OCI-LY1 (cell line): ENCODE measurements around the gene LITAFD.

ENCODE experiments used
- H2AFZ ChIP-seq: fragments of 200-600 bp; sonication (generic), shearing (Covaris generic); 2 replicates; pipeline ENCODE4 v1.6.0; 2014; ENCODE audit warnings: antibody characterized with exemption, mild to moderate bottlenecking, low read length
- H3F3A ChIP-seq: fragments of 200-600 bp; sonication (generic), shearing (Covaris generic); 2 replicates; pipeline ENCODE4 v1.6.0; 2014; ENCODE audit warnings: mild to moderate bottlenecking, antibody characterized with exemption, low read length, moderate library complexity; ENCODE audit not compliant: insufficient read depth
- H3K27ac ChIP-seq: fragments of 200-600 bp; sonication (generic); 2 replicates; pipeline ENCODE4 v1.5.1; 2014; ENCODE audit warnings: low read length, mixed run types, mild to moderate bottlenecking, low read depth; ENCODE audit not compliant: poor library complexity, severe bottlenecking
- H3K27me3 ChIP-seq: fragments of 200-600 bp; sonication (generic); 2 replicates; pipeline ENCODE4 v1.6.0; 2014; ENCODE audit warnings: antibody characterized with exemption, mild to moderate bottlenecking, low read length, moderate library complexity; ENCODE audit not compliant: insufficient read depth
- H3K36me3 ChIP-seq: fragments of 200-600 bp; sonication (generic); 2 replicates; pipeline ENCODE4 v1.6.1; 2014; ENCODE audit warnings: mild to moderate bottlenecking, antibody characterized with exemption, low read length, moderate library complexity, mixed read lengths; ENCODE audit not compliant: insufficient read depth
- H3K4me1 ChIP-seq: fragments of 200-600 bp; sonication (generic); 2 replicates; pipeline ENCODE4 v1.5.1; 2014; ENCODE audit warnings: mild to moderate bottlenecking, low read length, moderate library complexity; ENCODE audit not compliant: insufficient read depth, severe bottlenecking
- H3K4me2 ChIP-seq: fragments of 200-600 bp; sonication (generic), shearing (Covaris generic); 2 replicates; pipeline ENCODE4 v1.6.1; 2014; ENCODE audit warnings: low read length
- H3K4me3 ChIP-seq: fragments of 200-600 bp; sonication (generic); 2 replicates; pipeline ENCODE4 v1.5.1; 2014; ENCODE audit warnings: low read length, low read depth, mild to moderate bottlenecking, mixed read lengths; ENCODE audit not compliant: poor library complexity, severe bottlenecking
- H3K79me2 ChIP-seq: fragments of 200-600 bp; shearing (Covaris generic); 2 replicates; pipeline ENCODE4 v1.6.1; 2016; ENCODE audit warnings: mixed run types, low read length, mixed read lengths; ENCODE audit not compliant: insufficient read depth
- H3K9ac ChIP-seq: fragments of 200-600 bp; sonication (generic), shearing (Covaris generic); 2 replicates; pipeline ENCODE4 v1.6.1; 2014; ENCODE audit warnings: mild to moderate bottlenecking, low read length, mixed read lengths
- H3K9me2 ChIP-seq: fragments of 200-600 bp; sonication (generic), shearing (Covaris generic); 2 replicates; pipeline ENCODE4 v1.6.1; 2014; ENCODE audit warnings: low read depth, mild to moderate bottlenecking, low read length, mixed read lengths
- H3K9me3 ChIP-seq: fragments of 200-600 bp; shearing (Covaris generic); 2 replicates; pipeline ENCODE4 v1.6.1; 2014; ENCODE audit warnings: low read length, mixed read lengths
- H4K20me1 ChIP-seq: fragments of 200-600 bp; sonication (generic), shearing (Covaris generic); 2 replicates; pipeline ENCODE4 v1.6.0; 2016; ENCODE audit warnings: mild to moderate bottlenecking, low read length; ENCODE audit not compliant: insufficient read depth
- CTCF ChIP-seq: fragments of 200-600 bp; sonication (generic), shearing (Covaris generic); IDR thresholded peaks from 2 replicates; pipeline ENCODE4 v1.5.1; 2017; ENCODE audit warnings: mild to moderate bottlenecking, antibody characterized with exemption, low read length, moderate library complexity, mixed read lengths
- EZH2 ChIP-seq: fragments of 200-600 bp; sonication (generic), shearing (Covaris generic); IDR thresholded peaks from 2 replicates; pipeline ENCODE4 v1.8.0; 2017; ENCODE audit warnings: borderline replicate concordance, mixed run types, mild to moderate bottlenecking, antibody characterized with exemption, low read length, moderate library complexity, mixed read lengths

LITAFD gene

GRCh38 chr16:8929086-8929748, 47.1 kb downstream of the LITAFD start:
- no peak for TF ChIP-seq CTCF
- no peak overlapping the region for H3K4me2 ChIP-seq
- H3K9me3 ChIP-seq, result no peaks in the 10 kb centered on the region
- no peak overlapping the region for H2AFZ ChIP-seq
- H3K9me2 ChIP-seq, result no peaks in the 10 kb centered on the region
- H3K4me3 ChIP-seq, result no peak overlapping the region
- H3K4me1 ChIP-seq, result peaks cover 5% of the 10 kb centered on the region
- peaks cover 64% of the 10 kb centered on the region for H3K36me3 ChIP-seq
- H3K9ac ChIP-seq, result no peak overlapping the region
- H3F3A ChIP-seq, result no peaks in the 10 kb centered on the region
- peaks cover 98% of the 10 kb centered on the region for H3K79me2 ChIP-seq
- peaks cover 10% of the 10 kb centered on the region; the same call in 1 of the 2 replicates for H4K20me1 ChIP-seq
- H3K27ac ChIP-seq, result no peak overlapping the region
- H3K27me3 ChIP-seq, result no peaks in the 10 kb centered on the region

- no peak overlapping the region for H2AFZ ChIP-seq
- H3K4me1 ChIP-seq, result peaks cover 31% of the 10 kb centered on the region
- TF ChIP-seq CTCF, result no peak
- no peaks in the 10 kb centered on the region for H3K9me3 ChIP-seq
- H3K4me3 ChIP-seq, result no peak overlapping the region
- H3K9ac ChIP-seq, result no peak overlapping the region
- no peaks in the 10 kb centered on the region for H3K9me2 ChIP-seq
- H3F3A ChIP-seq, result no peaks in the 10 kb centered on the region
- H3K79me2 ChIP-seq, result peaks cover 100% of the 10 kb centered on the region
- no peaks in the 10 kb centered on the region for H3K27me3 ChIP-seq
- H4K20me1 ChIP-seq, result peaks cover 10% of the 10 kb centered on the region
- H3K27ac ChIP-seq, result no peak overlapping the region
- peaks cover 42% of the 10 kb centered on the region for H3K36me3 ChIP-seq
- no peak overlapping the region for H3K4me2 ChIP-seq
These were observed 49.7 kb downstream of the LITAFD start for GRCh38 chr16:8931859-8932258.

GRCh38 chr16:8934601-8935000, 52.5 kb downstream of the LITAFD start:
- Histone ChIP-seq H3K36me3 (peaks cover 14% of the 10 kb centered on the region), H3K27me3 (no peaks in the 10 kb centered on the region), H3K4me2 (no peak overlapping the region; the same call in 1 of the 2 replicates), H3K9me3 (no peaks in the 10 kb centered on the region), H3K79me2 (peaks cover 100% of the 10 kb centered on the region), H3K27ac (no peak overlapping the region), H3K4me1 (peaks cover 58% of the 10 kb centered on the region), H2AFZ (no peak overlapping the region), H3K4me3 (no peak overlapping the region), H3F3A (no peaks in the 10 kb centered on the region), H3K9ac (no peak overlapping the region), H3K9me2 (no peaks in the 10 kb centered on the region), H4K20me1 (peaks cover 10% of the 10 kb centered on the region)
- TF ChIP-seq EZH2, result no peak
